Measurements from ENCODE around the gene ZNF587.
"Not testable (repeated sequence)": the region's sequence is repeated elsewhere in the genome, so short reads cannot be mapped to it uniquely, and the experiment has no call there.

ZNF587 gene

DNA sequence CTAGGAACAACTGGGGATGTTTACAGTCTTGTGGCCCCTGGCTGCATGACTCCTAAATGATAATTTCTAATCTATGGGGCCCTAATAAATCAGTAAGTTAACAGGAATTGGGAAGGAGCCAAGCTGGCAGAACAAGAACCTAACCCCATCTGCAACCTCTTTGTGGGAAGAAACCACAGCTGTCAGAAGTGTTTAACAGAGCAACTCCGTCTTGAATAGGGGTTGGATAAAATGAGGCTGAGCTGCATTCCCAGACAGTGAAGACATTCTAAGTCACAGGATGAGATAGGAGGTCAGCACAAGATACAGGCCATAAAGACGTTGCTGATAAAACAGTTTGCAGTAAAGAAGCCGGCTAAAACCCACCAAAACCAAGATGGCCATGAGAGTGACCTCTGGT is 41.0 kb downstream of the ZNF587 start:
- H3K27ac ChIP-seq (ENCODE audit: low read length); H3K4me3 ChIP-seq (ENCODE audit: low read depth in 1 of 2, low read length in 2 of 2); H3K4me1 ChIP-seq (ENCODE audit: control insufficient read depth in 1 of 2, insufficient read depth in 2 of 2, low read length in 2 of 2); H3K9me3 ChIP-seq (ENCODE audit: control insufficient read depth in 1 of 2, low read length in 2 of 2); H3K36me3 ChIP-seq (ENCODE audit: control insufficient read depth in 1 of 2, insufficient read depth in 2 of 2, low read length in 2 of 2); H3K27me3 ChIP-seq (ENCODE audit: low read depth, low read length): not testable (repeated sequence)

DNA sequence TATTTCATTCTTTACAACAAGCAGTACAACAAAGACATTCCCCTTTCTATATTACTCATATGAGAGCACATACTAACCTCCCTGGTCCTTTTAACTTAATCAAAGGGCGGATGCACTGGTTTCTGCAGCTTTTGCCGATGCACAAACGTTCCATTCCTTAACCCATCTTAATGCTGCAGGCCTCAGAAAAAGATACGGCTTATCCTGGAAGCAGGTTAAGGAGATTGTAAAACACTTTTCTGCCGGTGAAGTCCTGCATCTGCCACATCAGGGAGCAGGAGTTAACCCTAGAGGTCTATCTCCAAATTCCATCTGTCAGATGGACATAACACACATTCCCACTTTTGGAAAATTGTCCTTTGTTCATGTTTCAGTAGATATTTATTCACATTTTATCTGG is 50.7 kb downstream of the ZNF587 start:
- Histone ChIP-seq H3K27ac (ENCODE audit: low read length) (no peak overlapping the region), H3K36me3 (ENCODE audit: control insufficient read depth in 1 of 2, insufficient read depth in 2 of 2, low read length in 2 of 2) (peaks cover 0 to 8% of the 10 kb centered on the region in 2 donors), H3K4me3 (ENCODE audit: low read depth in 1 of 2, low read length in 2 of 2) (no peak overlapping the region), H3K9me3 (ENCODE audit: control insufficient read depth in 1 of 2, low read length in 2 of 2) (peaks cover 0 to 11% of the 10 kb centered on the region in 2 donors), H3K4me1 (ENCODE audit: control insufficient read depth in 1 of 2, insufficient read depth in 2 of 2, low read length in 2 of 2) (no peaks in the 10 kb centered on the region), H3K27me3 (ENCODE audit: low read depth, low read length) (no peaks in the 10 kb centered on the region)

DNA sequence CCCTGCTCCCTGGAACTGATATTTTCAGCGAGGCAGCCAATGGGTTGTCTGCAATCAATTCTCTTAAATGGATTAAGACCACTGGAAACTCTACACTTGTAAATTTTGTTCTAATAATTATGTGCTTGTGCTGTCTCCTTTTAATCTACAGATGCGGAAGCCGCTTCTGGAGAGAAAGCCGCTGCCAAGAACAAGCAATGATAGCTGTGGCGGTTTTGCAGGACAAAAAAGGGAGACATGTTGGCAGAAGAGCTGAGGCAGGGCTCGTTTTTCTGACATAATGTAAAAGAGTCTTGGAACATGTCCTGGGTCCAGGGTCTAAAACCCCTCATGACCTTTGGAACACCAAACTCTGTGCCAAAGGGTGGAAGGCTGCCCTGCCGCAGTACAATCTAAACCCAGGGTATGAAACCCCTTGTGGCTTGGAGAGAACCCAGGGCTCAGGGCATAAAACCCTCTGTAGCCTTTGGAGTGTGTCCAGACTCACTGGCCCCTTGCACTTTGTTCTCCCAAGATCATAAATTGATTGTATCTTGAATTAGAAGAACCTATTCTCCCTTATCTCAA is 54.0 kb downstream of the ZNF587 start:
- Histone ChIP-seq H3K27ac (ENCODE audit: low read length) (no peak overlapping the region), H3K4me3 (ENCODE audit: low read depth in 1 of 2, low read length in 2 of 2) (no peak overlapping the region)

DNA sequence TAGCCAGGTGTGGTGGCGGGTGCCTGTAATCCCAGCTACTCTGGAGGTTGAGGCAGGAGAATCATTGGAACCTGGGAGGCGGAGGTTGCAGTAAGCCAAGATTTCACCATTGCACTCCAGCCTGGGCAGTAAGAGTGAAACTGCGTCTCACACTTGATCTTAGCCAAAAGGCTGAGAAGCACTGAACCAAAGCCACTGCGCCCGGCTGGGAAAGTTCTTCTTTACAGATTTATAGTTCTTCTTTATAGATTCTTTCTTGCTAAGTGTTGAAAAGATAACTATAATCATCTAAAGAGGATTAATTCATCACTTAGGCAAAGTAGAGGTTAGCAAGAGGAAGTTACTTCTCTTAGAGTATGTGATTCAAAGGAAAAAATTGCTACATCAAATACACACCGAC is 55.6 kb downstream of the ZNF587 start:
- Histone ChIP-seq H3K4me3 (ENCODE audit: low read depth in 1 of 2, low read length in 2 of 2) (no peak overlapping the region), H3K36me3 (ENCODE audit: control insufficient read depth in 1 of 2, insufficient read depth in 2 of 2, low read length in 2 of 2) (peaks cover 6 to 32% of the 10 kb centered on the region in 2 donors), H3K27ac (ENCODE audit: low read length) (no peak overlapping the region), H3K27me3 (ENCODE audit: low read depth, low read length) (no peaks in the 10 kb centered on the region), H3K4me1 (ENCODE audit: control insufficient read depth in 1 of 2, insufficient read depth in 2 of 2, low read length in 2 of 2) (no peaks in the 10 kb centered on the region), H3K9me3 (ENCODE audit: control insufficient read depth in 1 of 2, low read length in 2 of 2) (peaks cover 11 to 27% of the 10 kb centered on the region in 2 donors)

More for the DNA sequence above, 54.0 kb downstream of the ZNF587 start:
- peaks cover 6 to 23% of the 10 kb centered on the region in 2 donors for H3K36me3 ChIP-seq (ENCODE audit: control insufficient read depth in 1 of 2, insufficient read depth in 2 of 2, low read length in 2 of 2)
- no peaks in the 10 kb centered on the region for H3K27me3 ChIP-seq (ENCODE audit: low read depth, low read length)
- no peaks in the 10 kb centered on the region for H3K4me1 ChIP-seq (ENCODE audit: control insufficient read depth in 1 of 2, insufficient read depth in 2 of 2, low read length in 2 of 2)
- peaks cover 11 to 26% of the 10 kb centered on the region in 2 donors for H3K9me3 ChIP-seq (ENCODE audit: control insufficient read depth in 1 of 2, low read length in 2 of 2)

DNA sequence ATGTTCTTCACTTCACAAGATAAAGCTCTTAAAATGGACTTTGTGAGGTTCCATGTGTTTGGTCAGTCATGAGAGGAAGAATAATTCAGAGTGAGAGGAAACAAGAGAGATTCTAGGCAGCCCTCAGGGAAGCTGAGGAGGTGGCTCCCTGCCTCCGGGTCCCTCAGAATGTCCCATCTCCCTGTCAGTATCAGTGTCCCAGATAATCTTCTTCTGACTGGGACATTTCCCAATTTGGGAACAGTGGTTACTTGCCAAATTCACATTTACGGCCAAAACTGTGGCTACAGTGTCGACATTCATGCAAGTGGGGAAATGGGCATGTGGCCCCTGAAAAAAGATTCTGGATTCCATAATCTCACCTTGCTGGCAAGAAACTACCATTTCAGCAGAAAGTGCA is 57.7 kb downstream of the ZNF587 start:
- Histone ChIP-seq H3K27ac (ENCODE audit: low read length) (no peak overlapping the region), H3K9me3 (ENCODE audit: control insufficient read depth in 1 of 2, low read length in 2 of 2) (peaks cover 17 to 32% of the 10 kb centered on the region in 2 donors), H3K4me1 (ENCODE audit: control insufficient read depth in 1 of 2, insufficient read depth in 2 of 2, low read length in 2 of 2) (no peaks in the 10 kb centered on the region), H3K27me3 (ENCODE audit: low read depth, low read length) (no peaks in the 10 kb centered on the region), H3K4me3 (ENCODE audit: low read depth in 1 of 2, low read length in 2 of 2) (no peak overlapping the region), H3K36me3 (ENCODE audit: control insufficient read depth in 1 of 2, insufficient read depth in 2 of 2, low read length in 2 of 2) (peaks cover 19 to 54% of the 10 kb centered on the region in 2 donors)

DNA sequence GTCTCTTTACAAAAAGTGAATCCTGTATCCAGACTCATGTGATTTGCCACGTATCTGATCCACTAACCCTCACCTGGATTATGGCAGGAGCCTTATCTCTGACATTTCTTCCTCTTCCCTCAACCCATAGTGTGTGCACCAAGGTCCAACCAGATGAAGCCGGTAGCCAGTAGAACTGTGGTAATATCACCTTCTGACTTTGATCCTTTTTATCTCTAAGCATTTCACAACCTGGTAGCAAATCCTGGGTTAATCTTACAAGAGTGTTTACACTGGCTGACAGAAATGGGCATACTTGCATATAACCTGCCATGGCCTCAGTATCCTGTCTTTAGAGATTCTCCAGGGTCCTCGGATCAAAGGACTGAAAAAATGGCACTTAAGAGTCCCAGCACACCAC is 64.9 kb downstream of the ZNF587 start:
- Histone ChIP-seq H3K9me3 (ENCODE audit: control insufficient read depth in 1 of 2, low read length in 2 of 2) (peaks cover 6 to 19% of the 10 kb centered on the region in 2 donors), H3K4me3 (ENCODE audit: low read depth in 1 of 2, low read length in 2 of 2) (peak overlapping the region; percentile 82 to 90), H3K27ac (ENCODE audit: low read length) (no peak overlapping the region), H3K36me3 (ENCODE audit: control insufficient read depth in 1 of 2, insufficient read depth in 2 of 2, low read length in 2 of 2) (peaks cover 13 to 41% of the 10 kb centered on the region in 2 donors), H3K27me3 (ENCODE audit: low read depth, low read length) (no peaks in the 10 kb centered on the region), H3K4me1 (ENCODE audit: control insufficient read depth in 1 of 2, insufficient read depth in 2 of 2, low read length in 2 of 2) (peaks cover 0 to 13% of the 10 kb centered on the region in 2 donors)

Data from muscle layer of duodenum (tissue), 2 donors.